HG02678 (cell line): Measurements from ENCODE around the gene ZNF506.
A peak's percentile ranks its signal among the peaks of the same experiment; 100 is the strongest.
"Not testable (repeated sequence)": the region's sequence is repeated elsewhere in the genome, so short reads cannot be mapped to it uniquely, and the experiment has no call there.

Experiments
- ATAC-seq: cut with Tn5 transposase; IDR thresholded peaks from one replicate; pipeline ENCODE4 v1.9.1; 2021; ENCODE audit warnings: mild to moderate bottlenecking, moderate library complexity; ENCODE audit not compliant: unreplicated experiment

Gene ZNF506

DNA sequence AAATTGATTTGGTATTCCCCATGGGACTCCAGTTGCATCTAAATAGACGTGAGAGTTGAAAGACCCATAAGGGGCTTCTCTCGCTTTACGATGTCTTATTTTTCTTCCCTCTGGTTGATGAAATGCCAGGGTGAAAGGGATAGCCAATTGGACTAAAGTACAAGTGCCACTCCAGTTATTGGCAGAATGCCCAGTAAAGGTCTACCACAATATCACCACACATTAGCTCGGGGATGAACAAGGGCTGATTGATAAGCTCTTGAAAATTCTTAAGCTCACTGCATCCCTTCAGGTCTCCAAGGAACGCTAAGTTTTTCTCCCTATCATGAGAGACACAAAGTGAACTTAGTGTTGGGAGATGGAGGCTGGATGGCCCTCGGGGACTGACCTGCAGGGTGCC, 39.8 kb downstream of the ZNF506 start:
- not testable (repeated sequence) for ATAC-seq

- no peak for ATAC-seq
Measured at GRCh38 chr19:19778666-19779065, 42.9 kb downstream of the ZNF506 start.

- ATAC-seq, result no peak
Measured at GRCh38 chr19:19777692-19778091, 43.9 kb downstream of the ZNF506 start.

DNA sequence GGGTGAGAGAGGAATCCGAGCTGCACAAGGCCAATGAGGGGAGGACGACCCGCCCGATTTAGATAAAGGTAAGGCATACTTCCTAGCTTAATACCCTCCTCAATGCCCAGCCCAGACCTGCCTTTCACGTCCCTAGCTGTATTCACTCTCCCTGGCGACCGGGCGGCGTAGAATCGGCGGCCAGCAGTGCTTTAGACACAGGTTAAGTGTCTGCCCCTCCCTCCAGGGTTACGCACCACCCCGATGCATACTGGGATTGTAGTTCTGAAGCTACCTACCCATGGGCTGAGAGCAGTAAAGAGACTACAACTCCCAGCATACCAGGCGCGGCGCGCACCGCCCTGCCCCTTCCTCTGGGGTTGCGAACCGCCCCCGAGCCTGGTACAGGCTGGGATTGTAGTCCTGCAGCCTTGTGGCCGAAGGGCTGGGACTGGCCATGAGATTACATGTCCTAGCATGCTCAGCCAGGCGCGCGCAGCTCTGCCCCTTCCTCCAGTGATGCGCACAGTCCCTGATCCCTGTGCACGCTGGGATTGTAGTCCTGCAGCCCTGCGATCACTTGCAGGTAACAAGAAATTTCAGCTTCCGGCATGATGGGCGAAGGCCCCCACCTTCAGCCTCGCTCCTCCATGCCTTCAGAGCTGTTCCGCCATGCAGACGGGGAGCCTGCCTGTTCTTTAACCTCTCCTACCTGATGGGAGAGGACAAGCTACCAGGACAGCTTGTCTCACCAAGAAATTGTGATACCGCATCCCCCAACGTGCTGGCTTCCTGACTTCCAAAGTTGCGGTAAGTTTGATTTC, 45.1 kb downstream of the ZNF506 start:
- ATAC-seq, result peak; percentile 98

- ATAC-seq, result peak; percentile 15
Measured at GRCh38 chr19:19775891-19776205, 45.7 kb downstream of the ZNF506 start.

- ATAC-seq, result no peak
Measured at GRCh38 chr19:19774354-19775033, 47.1 kb downstream of the ZNF506 start.

GRCh38 chr19:19771963-19772362, 49.6 kb downstream of the ZNF506 start:
- not testable (repeated sequence) for ATAC-seq

GRCh38 chr19:19769971-19770370, 51.6 kb downstream of the ZNF506 start:
- not testable (repeated sequence) for ATAC-seq

DNA sequence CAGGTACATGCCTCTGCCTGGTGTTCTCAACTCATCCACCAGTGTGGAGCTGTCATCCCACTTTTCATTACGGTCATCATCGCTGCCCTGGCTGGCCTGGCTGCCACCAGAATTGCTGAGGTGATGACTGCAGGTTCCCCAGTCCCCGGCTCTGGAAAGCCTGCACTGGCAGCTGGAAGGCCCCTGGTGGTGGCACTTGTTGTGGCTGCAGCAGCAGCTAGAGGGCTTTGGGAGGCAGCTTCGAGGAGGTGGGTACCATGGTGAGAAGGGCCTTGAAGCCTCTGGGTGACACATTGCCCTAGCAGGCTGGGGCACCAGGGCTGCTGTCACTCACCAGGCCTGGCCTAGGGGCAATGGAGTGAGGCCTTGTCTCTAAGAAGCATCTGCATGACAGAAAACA, 63.4 kb downstream of the ZNF506 start:
- ATAC-seq, result no peak

DNA sequence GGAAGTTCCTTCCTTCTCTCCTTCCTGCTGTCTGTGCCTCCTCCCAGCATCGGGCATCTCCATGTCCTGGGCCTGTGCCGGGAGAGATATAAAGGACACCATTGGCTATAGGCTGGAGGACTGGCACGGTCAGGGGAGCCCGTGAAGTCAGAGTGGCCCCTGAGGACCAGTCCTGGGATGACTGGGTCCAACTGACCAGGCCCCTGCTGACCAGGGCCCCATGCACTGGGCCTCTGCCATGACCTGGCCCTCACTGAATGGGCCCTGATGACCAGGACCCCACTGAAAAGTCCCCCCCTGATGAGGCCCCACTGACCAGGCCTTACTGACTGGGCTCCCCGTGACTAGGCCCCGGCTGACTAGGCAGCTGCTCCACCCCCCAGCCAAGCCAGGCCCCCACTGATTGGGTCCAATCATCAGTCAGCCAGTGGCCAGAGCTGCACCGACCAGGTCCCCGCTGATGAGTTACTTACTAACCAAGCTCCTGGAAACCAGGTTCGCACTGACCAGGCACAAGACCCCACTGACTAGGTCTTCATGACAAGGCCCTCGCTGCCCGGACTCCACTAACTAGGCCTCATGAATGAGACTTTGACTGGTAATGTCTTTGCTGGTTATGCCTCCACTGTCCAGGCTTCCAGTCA, 68.7 kb downstream of the ZNF506 start:
- ATAC-seq, result no peak

GRCh38 chr19:19751846-19752245, 69.7 kb downstream of the ZNF506 start:
- no peak for ATAC-seq

GRCh38 chr19:19750842-19751790, 70.4 kb downstream of the ZNF506 start:
- no peak for ATAC-seq

- no peak for ATAC-seq
Measured at GRCh38 chr19:19749908-19750841, 71.4 kb downstream of the ZNF506 start.

DNA sequence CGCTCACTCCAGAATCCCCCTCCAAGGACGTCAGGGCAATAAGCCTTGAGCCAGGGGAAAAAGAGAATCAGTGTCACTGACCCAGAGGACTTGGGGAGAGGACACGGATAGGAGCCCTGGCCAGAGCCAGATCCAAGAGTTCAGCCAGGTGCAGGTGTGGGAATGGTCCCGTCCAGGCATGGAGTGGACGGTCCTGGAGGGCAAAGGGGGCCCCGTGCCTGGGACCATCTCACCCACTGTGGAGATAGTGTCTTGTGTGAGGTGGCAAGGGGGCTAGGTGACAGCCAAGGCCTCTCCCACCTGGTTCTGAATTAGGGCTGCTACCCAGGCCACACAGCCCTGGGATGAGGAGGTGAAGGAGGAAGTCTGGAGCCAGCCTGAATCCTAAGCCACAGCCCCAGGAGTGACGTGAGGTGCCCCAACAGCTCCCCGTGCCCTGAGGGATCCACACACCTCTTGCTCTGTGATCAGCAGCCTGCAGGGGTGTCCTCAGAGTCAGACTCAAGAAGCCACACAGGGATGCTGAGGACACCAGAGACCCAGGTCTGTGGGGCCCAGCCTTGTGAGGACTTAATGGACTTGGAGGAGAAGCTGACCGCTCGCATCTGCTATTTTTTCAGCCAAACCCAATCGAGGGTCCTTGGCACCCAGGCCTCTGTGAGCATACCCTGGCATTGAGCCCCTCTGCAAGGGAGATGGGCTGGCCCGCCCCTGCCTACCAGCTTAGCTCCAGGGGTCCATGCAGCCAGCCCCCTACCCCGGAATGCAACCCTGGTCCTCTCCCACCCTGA, 72.2 kb downstream of the ZNF506 start:
- no peak for ATAC-seq

DNA sequence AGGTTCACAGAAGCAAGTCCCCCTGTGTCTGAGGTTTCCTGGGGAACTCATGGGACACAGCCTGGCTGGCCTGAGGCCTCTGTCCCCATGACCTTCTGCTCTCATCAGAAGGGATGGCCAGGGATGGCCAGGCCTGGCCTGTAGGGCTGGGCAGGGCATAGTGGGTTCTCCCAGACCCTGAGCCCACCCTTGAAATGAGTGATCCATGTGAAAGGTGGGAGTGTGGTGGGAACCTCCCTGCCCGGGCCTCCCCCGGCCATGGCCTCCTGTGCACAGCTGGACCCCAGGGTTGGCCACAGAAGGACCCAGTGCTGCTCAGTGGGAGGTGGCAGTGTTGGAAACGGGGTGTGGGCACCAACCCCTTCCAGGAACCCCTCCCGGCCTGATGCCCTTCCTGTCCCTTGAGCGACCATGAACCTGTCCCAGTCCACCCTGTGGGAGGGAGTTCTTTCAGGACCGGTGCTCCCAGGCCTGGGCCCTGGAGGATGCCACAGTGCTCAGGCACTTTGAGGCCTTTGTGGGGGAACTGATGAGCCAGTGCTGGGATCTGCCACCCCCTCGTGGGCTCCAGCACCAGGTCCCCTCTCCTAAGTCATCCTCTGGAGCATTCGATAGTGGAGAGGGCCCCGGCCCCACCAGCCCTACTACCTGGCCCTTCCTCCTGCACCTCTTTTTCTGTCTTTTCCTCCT, 73.2 kb downstream of the ZNF506 start:
- ATAC-seq, result no peak

GRCh38 chr19:19747357-19748220, 74.0 kb downstream of the ZNF506 start:
- ATAC-seq, result no peak
